GM06990 (cell line): Measurements from ENCODE around the gene NAA35.

Experiments used
- DNase-seq: peaks from one replicate; pipeline ENCODE4 v3.0.0-alpha.2; 2011; ENCODE audit not compliant: insufficient read length; ENCODE audit errors: extremely low read depth
- H3K27me3 ChIP-seq: replicated peaks from 2 replicates; pipeline ENCODE4 v1.6.0; 2011; ENCODE audit warnings: low read length; ENCODE audit not compliant: control insufficient read depth, insufficient read depth
- H3K36me3 ChIP-seq: 2 replicates; pipeline ENCODE4 v1.5.1; 2011; ENCODE audit warnings: low read length; ENCODE audit not compliant: control insufficient read depth, insufficient read depth
- H3K4me3 ChIP-seq: replicated peaks from 2 replicates; pipeline ENCODE4 v1.5.1; 2011; ENCODE audit warnings: low read depth, mild to moderate bottlenecking, control low read depth, low read length
- CTCF ChIP-seq: IDR thresholded peaks from 2 replicates; pipeline ENCODE4 v1.5.1; 2011; ENCODE audit warnings: low read length, control low read depth, mild to moderate bottlenecking, inconsistent platforms; ENCODE audit not compliant: insufficient read depth, poor library complexity, severe bottlenecking

The NAA35 gene

GRCh38 chr9:85994191-85994590 lies 53.2 kb downstream of the NAA35 start:
- Histone ChIP-seq H3K36me3 (no peaks in the 10 kb centered on the region; the same call in none of the 2 replicates), H3K27me3 (no peaks in the 10 kb centered on the region), H3K4me3 (no peak overlapping the region)
- no peak for DNase-seq
- no peak for TF ChIP-seq CTCF

- H3K36me3 ChIP-seq = no peaks in the 10 kb centered on the region; the same call in none of the 2 replicates
- no peak for TF ChIP-seq CTCF
- H3K27me3 ChIP-seq = no peaks in the 10 kb centered on the region
- no peak overlapping the region for H3K4me3 ChIP-seq
- DNase-seq = no peak
These were observed 54.2 kb downstream of the NAA35 start for GRCh38 chr9:85995097-85995496.

GRCh38 chr9:85995599-85995998 lies 54.7 kb downstream of the NAA35 start:
- no peak overlapping the region for H3K4me3 ChIP-seq
- H3K36me3 ChIP-seq = no peaks in the 10 kb centered on the region; the same call in none of the 2 replicates
- no peaks in the 10 kb centered on the region for H3K27me3 ChIP-seq
- no peak for TF ChIP-seq CTCF
- no peak for DNase-seq

- DNase-seq = no peak
- H3K36me3 ChIP-seq = peaks cover 4% of the 10 kb centered on the region
- H3K4me3 ChIP-seq = no peak overlapping the region
- H3K27me3 ChIP-seq = no peaks in the 10 kb centered on the region
- TF ChIP-seq CTCF = no peak
These were observed 64.4 kb downstream of the NAA35 start for GRCh38 chr9:86005253-86005775.

GRCh38 chr9:86009133-86009532 lies 68.2 kb downstream of the NAA35 start:
- H3K36me3 ChIP-seq = peaks cover 4% of the 10 kb centered on the region
- no peak for TF ChIP-seq CTCF

GRCh38 chr9:86020731-86021130 lies 79.8 kb downstream of the NAA35 start:
- no peak for TF ChIP-seq CTCF
- peaks cover 7% of the 10 kb centered on the region for H3K36me3 ChIP-seq

More at GRCh38 chr9:86009133-86009532, 68.2 kb downstream of the NAA35 start:
- Histone ChIP-seq H3K27me3 (no peaks in the 10 kb centered on the region), H3K4me3 (no peak overlapping the region)
- no peak for DNase-seq

More at GRCh38 chr9:86020731-86021130, 79.8 kb downstream of the NAA35 start:
- DNase-seq = no peak
- Histone ChIP-seq H3K4me3 (no peak overlapping the region), H3K27me3 (no peaks in the 10 kb centered on the region)
